ENCODE data around the gene ARID3B.
"Not testable (repeated sequence)": the region's sequence is repeated elsewhere in the genome, so short reads cannot be mapped to it uniquely, and the experiment has no call there.

Gene ARID3B

DNA sequence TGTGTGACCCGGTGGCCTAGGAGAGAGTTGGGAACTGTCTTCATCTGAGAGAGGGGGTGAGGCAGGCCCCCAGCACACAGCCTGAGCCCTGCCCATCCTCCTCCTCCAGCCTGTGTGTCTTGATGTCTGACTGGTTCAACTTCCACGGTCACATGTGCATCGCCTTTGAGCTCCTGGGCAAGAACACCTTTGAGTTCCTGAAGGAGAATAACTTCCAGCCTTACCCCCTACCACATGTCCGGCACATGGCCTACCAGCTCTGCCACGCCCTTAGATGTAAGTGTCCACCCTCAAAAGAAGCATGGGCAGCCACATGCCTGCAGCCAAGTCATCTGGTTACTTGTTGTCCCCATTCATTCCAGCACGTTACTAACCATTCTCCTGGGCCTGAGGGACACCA lies 84.7 kb downstream of the ARID3B start:
- peaks cover 99% of the 10 kb centered on the region for H3K36me3 ChIP-seq (ENCODE audit: control insufficient read depth, insufficient read depth, low read length)
- H3K4me1 ChIP-seq (ENCODE audit: control insufficient read depth, insufficient read depth, low read length, poor library complexity, severe bottlenecking) = no peaks in the 10 kb centered on the region
- no peaks in the 10 kb centered on the region for H3K9me3 ChIP-seq (ENCODE audit: control insufficient read depth, low read length)
- H3K27ac ChIP-seq (ENCODE audit: insufficient read depth, low read length, poor library complexity, severe bottlenecking) = no peak overlapping the region
- no peaks in the 10 kb centered on the region for H3K27me3 ChIP-seq (replicated peaks; ENCODE audit: control insufficient read depth, insufficient read depth, low read length, poor library complexity, severe bottlenecking)
- H3K4me3 ChIP-seq (ENCODE audit: insufficient read depth, low read depth, low read length, poor library complexity, severe bottlenecking) = no peak overlapping the region
- DNase-seq = no peak

DNA sequence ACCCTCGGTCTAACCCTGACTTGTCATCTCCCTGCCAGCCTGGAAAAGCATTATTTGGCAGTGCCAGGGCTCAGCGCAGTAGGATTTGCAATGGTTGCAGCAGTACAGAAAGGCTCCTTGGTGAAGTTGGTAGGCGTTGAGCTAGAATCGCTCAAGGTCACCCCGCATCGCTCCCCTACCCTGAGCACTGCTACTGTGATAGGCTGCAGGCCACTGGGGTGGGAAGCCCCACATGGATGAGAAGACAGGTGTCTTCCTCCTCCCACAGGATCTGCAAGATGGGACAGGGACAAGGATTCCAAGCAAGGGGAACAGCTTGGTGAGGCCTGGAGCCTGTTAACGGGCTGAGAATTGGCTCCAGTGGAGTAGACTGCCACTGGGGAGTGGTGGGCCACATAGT lies 85.3 kb downstream of the ARID3B start:
- no peaks in the 10 kb centered on the region for H3K4me1 ChIP-seq (ENCODE audit: control insufficient read depth, insufficient read depth, low read length, poor library complexity, severe bottlenecking)
- DNase-seq = no peak
- no peaks in the 10 kb centered on the region for H3K27me3 ChIP-seq (replicated peaks; ENCODE audit: control insufficient read depth, insufficient read depth, low read length, poor library complexity, severe bottlenecking)
- H3K9me3 ChIP-seq (ENCODE audit: control insufficient read depth, low read length) = no peaks in the 10 kb centered on the region
- H3K36me3 ChIP-seq (ENCODE audit: control insufficient read depth, insufficient read depth, low read length) = peaks cover 97% of the 10 kb centered on the region
- H3K4me3 ChIP-seq (ENCODE audit: insufficient read depth, low read depth, low read length, poor library complexity, severe bottlenecking) = no peak overlapping the region
- H3K27ac ChIP-seq (ENCODE audit: insufficient read depth, low read length, poor library complexity, severe bottlenecking) = no peak overlapping the region

DNA sequence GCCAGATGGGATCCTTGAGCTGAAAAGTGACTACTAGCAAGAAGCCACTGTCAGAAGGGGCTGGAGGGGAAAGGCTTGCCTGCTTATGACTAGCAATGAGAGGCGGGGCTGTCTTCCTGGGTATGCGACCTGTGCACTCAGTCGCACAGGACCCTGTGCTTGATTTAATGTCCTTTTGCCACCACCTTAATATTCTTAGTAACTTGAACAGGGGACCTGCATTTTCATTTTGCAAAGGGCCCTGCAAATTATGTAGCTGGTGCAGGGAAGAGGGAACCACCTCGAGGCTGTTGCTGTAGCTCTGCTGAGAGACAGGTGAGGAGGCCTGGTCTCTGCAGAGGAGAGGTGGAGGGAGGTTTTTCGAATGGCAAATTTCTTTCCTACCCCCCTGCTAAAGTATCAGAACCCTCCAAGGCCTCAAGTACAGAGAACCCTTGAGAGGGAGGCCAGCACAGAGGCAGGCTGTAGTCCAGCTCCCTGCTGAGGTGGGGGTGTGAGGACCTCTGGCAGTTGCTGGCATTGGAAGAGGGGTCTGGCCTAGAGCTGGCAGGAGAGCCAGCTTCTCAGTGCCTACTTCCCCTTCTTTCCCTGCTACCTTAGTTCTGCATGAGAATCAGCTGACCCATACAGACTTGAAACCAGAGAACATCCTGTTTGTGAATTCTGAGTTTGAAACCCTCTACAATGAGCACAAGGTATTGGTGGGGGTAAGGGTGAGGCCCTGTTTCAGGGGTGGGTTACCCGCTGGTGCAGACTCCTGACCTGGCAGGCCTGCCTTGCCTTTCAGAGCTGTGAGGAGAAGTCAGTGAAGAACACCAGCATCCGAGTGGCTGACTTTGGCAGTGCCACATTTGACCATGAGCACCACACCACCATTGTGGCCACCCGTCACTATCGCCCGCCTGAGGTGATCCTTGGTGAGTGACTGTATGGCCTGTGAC lies 86.0 kb downstream of the ARID3B start:
- no peak overlapping the region for H3K4me3 ChIP-seq (ENCODE audit: insufficient read depth, low read depth, low read length, poor library complexity, severe bottlenecking)
- peaks cover 94% of the 10 kb centered on the region for H3K36me3 ChIP-seq (ENCODE audit: control insufficient read depth, insufficient read depth, low read length)
- DNase-seq = no peak
- H3K9me3 ChIP-seq (ENCODE audit: control insufficient read depth, low read length) = no peaks in the 10 kb centered on the region
- H3K27ac ChIP-seq (ENCODE audit: insufficient read depth, low read length, poor library complexity, severe bottlenecking) = no peak overlapping the region
- no peaks in the 10 kb centered on the region for H3K27me3 ChIP-seq (replicated peaks; ENCODE audit: control insufficient read depth, insufficient read depth, low read length, poor library complexity, severe bottlenecking)
- H3K4me1 ChIP-seq (ENCODE audit: control insufficient read depth, insufficient read depth, low read length, poor library complexity, severe bottlenecking) = no peaks in the 10 kb centered on the region

DNA sequence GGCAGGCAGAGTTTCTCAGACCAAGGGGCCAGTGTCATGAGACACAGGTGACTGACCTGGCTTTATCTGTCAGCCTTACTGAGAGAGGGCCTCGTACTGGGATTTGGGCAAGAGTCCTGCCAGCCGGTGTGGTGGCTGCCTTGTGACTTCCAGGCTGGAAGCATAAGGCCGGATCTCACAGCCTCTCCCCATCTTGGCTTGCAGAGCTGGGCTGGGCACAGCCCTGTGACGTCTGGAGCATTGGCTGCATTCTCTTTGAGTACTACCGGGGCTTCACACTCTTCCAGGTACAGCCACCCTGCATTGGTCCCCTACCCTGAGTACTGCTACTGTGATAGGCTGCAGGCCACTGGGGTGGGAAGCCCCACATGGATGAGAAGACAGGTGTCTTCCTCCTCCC lies 86.7 kb downstream of the ARID3B start:
- H3K4me3 ChIP-seq (ENCODE audit: insufficient read depth, low read depth, low read length, poor library complexity, severe bottlenecking) = no peak overlapping the region
- no peak overlapping the region for H3K27ac ChIP-seq (ENCODE audit: insufficient read depth, low read length, poor library complexity, severe bottlenecking)
- no peaks in the 10 kb centered on the region for H3K9me3 ChIP-seq (ENCODE audit: control insufficient read depth, low read length)
- no peaks in the 10 kb centered on the region for H3K27me3 ChIP-seq (replicated peaks; ENCODE audit: control insufficient read depth, insufficient read depth, low read length, poor library complexity, severe bottlenecking)
- DNase-seq = no peak
- H3K4me1 ChIP-seq (ENCODE audit: control insufficient read depth, insufficient read depth, low read length, poor library complexity, severe bottlenecking) = no peaks in the 10 kb centered on the region
- peaks cover 93% of the 10 kb centered on the region for H3K36me3 ChIP-seq (ENCODE audit: control insufficient read depth, insufficient read depth, low read length)

DNA sequence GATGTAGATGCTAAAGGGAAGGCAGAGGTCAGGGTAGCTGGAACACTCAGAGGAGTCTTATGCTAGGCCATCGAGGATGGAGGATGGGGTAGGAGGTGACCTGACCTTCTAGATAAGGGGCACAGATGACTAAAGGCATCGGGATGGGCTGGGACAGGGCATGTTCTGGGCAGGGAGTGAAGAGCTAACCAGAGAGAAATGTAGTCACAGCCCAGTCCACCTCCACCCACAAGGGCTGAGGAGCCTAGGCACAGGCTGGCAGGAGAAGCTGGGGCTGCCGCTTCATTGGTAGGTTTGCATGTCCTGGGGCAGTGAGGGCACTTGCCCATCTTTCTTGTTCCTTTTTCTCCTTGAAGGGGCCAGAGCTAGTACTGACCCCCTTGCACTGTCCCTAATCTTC lies 87.2 kb downstream of the ARID3B start:
- peaks cover 93% of the 10 kb centered on the region for H3K36me3 ChIP-seq (ENCODE audit: control insufficient read depth, insufficient read depth, low read length)
- no peaks in the 10 kb centered on the region for H3K9me3 ChIP-seq (ENCODE audit: control insufficient read depth, low read length)
- no peak overlapping the region for H3K27ac ChIP-seq (ENCODE audit: insufficient read depth, low read length, poor library complexity, severe bottlenecking)
- no peak overlapping the region for H3K4me3 ChIP-seq (ENCODE audit: insufficient read depth, low read depth, low read length, poor library complexity, severe bottlenecking)
- no peaks in the 10 kb centered on the region for H3K27me3 ChIP-seq (replicated peaks; ENCODE audit: control insufficient read depth, insufficient read depth, low read length, poor library complexity, severe bottlenecking)
- no peak for DNase-seq
- no peaks in the 10 kb centered on the region for H3K4me1 ChIP-seq (ENCODE audit: control insufficient read depth, insufficient read depth, low read length, poor library complexity, severe bottlenecking)

- H3K4me3 ChIP-seq (ENCODE audit: insufficient read depth, low read depth, low read length, poor library complexity, severe bottlenecking) = no peak overlapping the region
- H3K27me3 ChIP-seq (replicated peaks; ENCODE audit: control insufficient read depth, insufficient read depth, low read length, poor library complexity, severe bottlenecking) = no peaks in the 10 kb centered on the region
- H3K36me3 ChIP-seq (ENCODE audit: control insufficient read depth, insufficient read depth, low read length) = peaks cover 93% of the 10 kb centered on the region
- no peaks in the 10 kb centered on the region for H3K9me3 ChIP-seq (ENCODE audit: control insufficient read depth, low read length)
- no peaks in the 10 kb centered on the region for H3K4me1 ChIP-seq (ENCODE audit: control insufficient read depth, insufficient read depth, low read length, poor library complexity, severe bottlenecking)
- no peak for DNase-seq
- no peak overlapping the region for H3K27ac ChIP-seq (ENCODE audit: insufficient read depth, low read length, poor library complexity, severe bottlenecking)
Measured at GRCh38 chr15:74628949-74629348, 87.9 kb downstream of the ARID3B start.

DNA sequence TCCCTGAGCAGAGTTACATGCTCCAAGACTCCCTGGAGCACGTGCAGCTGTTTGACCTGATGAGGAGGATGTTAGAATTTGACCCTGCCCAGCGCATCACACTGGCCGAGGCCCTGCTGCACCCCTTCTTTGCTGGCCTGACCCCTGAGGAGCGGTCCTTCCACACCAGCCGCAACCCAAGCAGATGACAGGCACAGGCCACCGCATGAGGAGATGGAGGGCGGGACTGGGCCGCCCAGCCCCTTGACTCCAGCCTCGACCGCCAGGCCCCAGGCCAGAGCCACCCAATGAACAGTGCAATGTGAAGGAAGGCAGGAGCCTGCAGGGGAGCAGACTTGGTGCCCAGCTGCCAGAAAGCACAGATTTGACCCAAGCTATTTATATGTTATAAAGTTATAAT lies 88.7 kb downstream of the ARID3B start:
- peaks cover 93% of the 10 kb centered on the region for H3K36me3 ChIP-seq (ENCODE audit: control insufficient read depth, insufficient read depth, low read length)

GRCh38 chr15:74630284-74631086 lies 89.5 kb downstream of the ARID3B start:
- DNase-seq = no peak
- H3K27me3 ChIP-seq (replicated peaks; ENCODE audit: control insufficient read depth, insufficient read depth, low read length, poor library complexity, severe bottlenecking) = no peaks in the 10 kb centered on the region
- H3K27ac ChIP-seq (ENCODE audit: insufficient read depth, low read length, poor library complexity, severe bottlenecking) = no peak overlapping the region
- H3K9me3 ChIP-seq (ENCODE audit: control insufficient read depth, low read length) = no peaks in the 10 kb centered on the region
- peaks cover 86% of the 10 kb centered on the region for H3K36me3 ChIP-seq (ENCODE audit: control insufficient read depth, insufficient read depth, low read length)
- no peaks in the 10 kb centered on the region for H3K4me1 ChIP-seq (ENCODE audit: control insufficient read depth, insufficient read depth, low read length, poor library complexity, severe bottlenecking)
- H3K4me3 ChIP-seq (ENCODE audit: insufficient read depth, low read depth, low read length, poor library complexity, severe bottlenecking) = no peak overlapping the region

More for the DNA sequence above, 88.7 kb downstream of the ARID3B start:
- not testable (repeated sequence) for DNase-seq; H3K4me1 ChIP-seq (ENCODE audit: control insufficient read depth, insufficient read depth, low read length, poor library complexity, severe bottlenecking); H3K27ac ChIP-seq (ENCODE audit: insufficient read depth, low read length, poor library complexity, severe bottlenecking); H3K9me3 ChIP-seq (ENCODE audit: control insufficient read depth, low read length); H3K27me3 ChIP-seq (replicated peaks; ENCODE audit: control insufficient read depth, insufficient read depth, low read length, poor library complexity, severe bottlenecking); H3K4me3 ChIP-seq (ENCODE audit: insufficient read depth, low read depth, low read length, poor library complexity, severe bottlenecking)

GRCh38 chr15:74631087-74631385 lies 90.0 kb downstream of the ARID3B start:
- Histone ChIP-seq H3K9me3 (ENCODE audit: control insufficient read depth, low read length) (no peaks in the 10 kb centered on the region), H3K4me3 (ENCODE audit: insufficient read depth, low read depth, low read length, poor library complexity, severe bottlenecking) (no peak overlapping the region), H3K4me1 (ENCODE audit: control insufficient read depth, insufficient read depth, low read length, poor library complexity, severe bottlenecking) (no peaks in the 10 kb centered on the region), H3K27ac (ENCODE audit: insufficient read depth, low read length, poor library complexity, severe bottlenecking) (no peak overlapping the region), H3K27me3 (replicated peaks; ENCODE audit: control insufficient read depth, insufficient read depth, low read length, poor library complexity, severe bottlenecking) (no peaks in the 10 kb centered on the region), H3K36me3 (ENCODE audit: control insufficient read depth, insufficient read depth, low read length) (peaks cover 86% of the 10 kb centered on the region)
- no peak for DNase-seq

DNA sequence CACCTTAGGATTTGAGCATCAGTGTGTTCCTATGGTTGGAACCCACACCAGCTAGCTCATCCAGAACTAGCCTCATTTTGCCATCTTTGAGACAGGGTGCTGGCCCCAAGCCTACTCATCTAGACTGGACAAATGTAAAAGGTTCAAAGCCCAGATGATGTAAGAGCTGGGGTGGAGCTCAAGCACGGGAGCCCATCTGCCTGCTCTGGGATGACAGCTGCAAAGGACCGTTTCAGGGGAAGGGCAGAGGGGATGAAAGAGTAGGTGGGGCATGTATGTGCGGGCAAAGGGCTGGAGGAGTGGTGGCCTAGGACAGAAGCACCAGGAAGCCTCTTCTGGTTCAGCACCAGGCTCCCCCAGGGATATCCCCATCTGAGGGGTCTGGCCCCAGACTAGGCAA lies 90.4 kb downstream of the ARID3B start:
- peaks cover 86% of the 10 kb centered on the region for H3K36me3 ChIP-seq (ENCODE audit: control insufficient read depth, insufficient read depth, low read length)
- no peaks in the 10 kb centered on the region for H3K4me1 ChIP-seq (ENCODE audit: control insufficient read depth, insufficient read depth, low read length, poor library complexity, severe bottlenecking)
- H3K27me3 ChIP-seq (replicated peaks; ENCODE audit: control insufficient read depth, insufficient read depth, low read length, poor library complexity, severe bottlenecking) = no peaks in the 10 kb centered on the region
- no peaks in the 10 kb centered on the region for H3K9me3 ChIP-seq (ENCODE audit: control insufficient read depth, low read length)
- no peak for DNase-seq
- no peak overlapping the region for H3K27ac ChIP-seq (ENCODE audit: insufficient read depth, low read length, poor library complexity, severe bottlenecking)
- no peak overlapping the region for H3K4me3 ChIP-seq (ENCODE audit: insufficient read depth, low read depth, low read length, poor library complexity, severe bottlenecking)
